ENCODE measurements around the gene CSNK2B.

DNA sequence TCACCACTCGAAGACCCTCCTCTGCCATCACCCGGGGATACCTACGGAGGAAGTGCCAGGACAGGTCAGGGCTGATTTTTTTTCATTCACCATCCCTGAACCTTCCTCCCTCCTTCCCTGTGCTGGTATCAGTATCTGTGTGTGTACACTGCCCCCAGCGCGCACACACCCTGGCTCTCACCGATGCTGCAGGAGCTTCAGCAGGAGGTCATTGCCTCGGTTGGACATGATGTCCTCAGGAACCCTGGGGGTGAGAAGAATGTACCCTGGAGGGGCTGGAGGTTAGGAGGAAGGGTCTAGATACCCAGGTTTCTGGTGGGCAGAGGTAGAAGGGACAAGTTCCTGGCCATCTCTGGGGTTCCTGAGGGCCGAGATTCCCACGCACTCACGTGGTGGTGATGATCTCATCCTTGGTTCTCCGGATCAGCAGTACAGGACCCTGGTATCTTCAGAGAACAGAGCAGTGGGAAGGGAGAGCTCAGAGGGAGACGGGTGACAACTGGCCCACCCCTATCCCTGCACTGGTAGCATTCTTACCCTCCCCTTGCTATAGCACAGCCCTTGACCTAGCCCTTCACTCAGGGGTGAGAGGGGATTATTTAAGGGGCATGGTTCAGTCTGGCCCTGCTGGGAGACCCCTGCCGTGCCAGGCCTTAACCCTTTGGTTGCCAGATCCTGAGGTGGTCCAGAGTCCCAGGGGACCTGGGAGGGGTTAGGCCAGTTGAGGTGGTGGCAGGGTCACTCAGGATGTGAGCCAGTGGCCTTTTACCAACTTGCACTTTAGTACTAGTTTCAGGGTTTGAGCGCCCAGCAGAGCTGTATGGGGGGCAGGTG lies 22.2 kb downstream of the CSNK2B start:
- TF ChIP-seq, protein P1, sequence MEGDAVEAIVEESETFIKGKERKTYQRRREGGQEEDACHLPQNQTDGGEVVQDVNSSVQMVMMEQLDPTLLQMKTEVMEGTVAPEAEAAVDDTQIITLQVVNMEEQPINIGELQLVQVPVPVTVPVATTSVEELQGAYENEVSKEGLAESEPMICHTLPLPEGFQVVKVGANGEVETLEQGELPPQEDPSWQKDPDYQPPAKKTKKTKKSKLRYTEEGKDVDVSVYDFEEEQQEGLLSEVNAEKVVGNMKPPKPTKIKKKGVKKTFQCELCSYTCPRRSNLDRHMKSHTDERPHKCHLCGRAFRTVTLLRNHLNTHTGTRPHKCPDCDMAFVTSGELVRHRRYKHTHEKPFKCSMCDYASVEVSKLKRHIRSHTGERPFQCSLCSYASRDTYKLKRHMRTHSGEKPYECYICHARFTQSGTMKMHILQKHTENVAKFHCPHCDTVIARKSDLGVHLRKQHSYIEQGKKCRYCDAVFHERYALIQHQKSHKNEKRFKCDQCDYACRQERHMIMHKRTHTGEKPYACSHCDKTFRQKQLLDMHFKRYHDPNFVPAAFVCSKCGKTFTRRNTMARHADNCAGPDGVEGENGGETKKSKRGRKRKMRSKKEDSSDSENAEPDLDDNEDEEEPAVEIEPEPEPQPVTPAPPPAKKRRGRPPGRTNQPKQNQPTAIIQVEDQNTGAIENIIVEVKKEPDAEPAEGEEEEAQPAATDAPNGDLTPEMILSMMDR (IDR thresholded peaks at IDR 0.05) = no peak
- no peak for TF ChIP-seq EZH2 (IDR thresholded peaks at IDR 0.05)
